Measurements from ENCODE around the gene PRKAR2A.
"Not testable (repeated sequence)": the region's sequence is repeated elsewhere in the genome, so short reads cannot be mapped to it uniquely, and the experiment has no call there.

Gene PRKAR2A

GRCh38 chr3:48776854-48777253, 70.8 kb downstream of the PRKAR2A start:
- no peak for DNase-seq

GRCh38 chr3:48770192-48770502, 77.5 kb downstream of the PRKAR2A start:
- no peak for DNase-seq

GRCh38 chr3:48765376-48765775, 82.3 kb downstream of the PRKAR2A start:
- DNase-seq: no peak

GRCh38 chr3:48762816-48763215, 84.9 kb downstream of the PRKAR2A start:
- no peak for DNase-seq

GRCh38 chr3:48759991-48760540, 87.6 kb downstream of the PRKAR2A start:
- not testable (repeated sequence) for DNase-seq

DNA sequence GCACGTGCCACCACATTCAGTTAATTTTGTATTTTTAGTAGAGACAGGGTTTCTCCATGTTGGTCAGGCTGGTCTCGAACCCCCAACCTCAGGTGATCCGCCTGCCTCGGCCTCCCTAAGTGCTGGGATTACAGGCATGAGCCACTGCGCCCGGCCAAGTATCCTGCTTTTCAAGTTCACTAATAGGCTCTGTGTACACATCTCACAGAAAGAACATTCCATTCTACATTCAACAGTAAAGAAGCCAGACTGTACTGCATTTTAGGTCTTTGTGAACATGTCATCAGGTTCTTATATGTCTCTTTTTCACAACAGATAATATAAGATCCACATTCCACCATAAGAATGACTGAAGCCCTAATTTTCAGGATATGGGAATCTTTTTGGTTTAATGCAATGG, 88.1 kb downstream of the PRKAR2A start:
- DNase-seq: not testable (repeated sequence)

DNA sequence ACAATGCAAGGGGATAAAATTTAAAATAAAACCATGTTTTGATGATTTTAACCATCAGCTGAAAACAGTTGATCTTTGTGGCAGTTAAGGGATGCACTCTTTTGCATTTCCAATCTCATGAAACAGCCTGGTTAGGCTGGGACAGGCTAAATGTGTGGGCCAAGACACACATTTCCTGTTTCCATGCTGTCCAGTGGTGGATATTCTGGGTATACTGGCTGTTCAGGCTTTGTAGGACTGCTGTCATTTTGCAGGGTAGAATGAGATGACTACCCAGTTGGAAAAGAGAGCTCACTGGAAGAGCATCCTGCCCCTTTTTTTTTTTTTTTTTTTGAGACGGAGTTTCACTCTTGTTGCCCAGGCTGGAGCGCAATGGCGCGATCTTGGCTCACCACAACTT, 88.6 kb downstream of the PRKAR2A start:
- DNase-seq: no peak

GRCh38 chr3:48756640-48757039, 91.0 kb downstream of the PRKAR2A start:
- DNase-seq: no peak

- DNase-seq: no peak
These were observed 96.8 kb downstream of the PRKAR2A start for GRCh38 chr3:48750856-48751255.

GRCh38 chr3:48748754-48749153, 98.9 kb downstream of the PRKAR2A start:
- DNase-seq: no peak

DNA sequence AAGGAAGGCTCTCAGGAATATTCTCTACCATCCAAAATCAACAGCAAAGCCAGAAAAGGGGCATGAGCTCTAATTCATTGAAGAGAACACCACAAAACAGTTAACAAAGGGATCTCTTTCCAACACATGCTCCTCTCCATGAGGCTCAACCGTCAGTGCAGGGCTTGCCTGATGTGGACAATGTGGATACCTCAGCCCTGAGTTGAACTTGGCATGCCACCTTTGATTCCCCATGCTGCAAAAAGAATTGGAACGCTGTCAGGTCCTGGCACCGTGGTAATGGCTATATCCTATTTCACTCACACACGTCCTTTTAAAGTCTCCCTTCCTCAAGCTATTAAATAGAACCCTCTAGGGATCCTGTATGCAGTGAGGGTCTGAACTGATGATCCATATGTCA, 100.0 kb downstream of the PRKAR2A start:
- DNase-seq: no peak

DNA sequence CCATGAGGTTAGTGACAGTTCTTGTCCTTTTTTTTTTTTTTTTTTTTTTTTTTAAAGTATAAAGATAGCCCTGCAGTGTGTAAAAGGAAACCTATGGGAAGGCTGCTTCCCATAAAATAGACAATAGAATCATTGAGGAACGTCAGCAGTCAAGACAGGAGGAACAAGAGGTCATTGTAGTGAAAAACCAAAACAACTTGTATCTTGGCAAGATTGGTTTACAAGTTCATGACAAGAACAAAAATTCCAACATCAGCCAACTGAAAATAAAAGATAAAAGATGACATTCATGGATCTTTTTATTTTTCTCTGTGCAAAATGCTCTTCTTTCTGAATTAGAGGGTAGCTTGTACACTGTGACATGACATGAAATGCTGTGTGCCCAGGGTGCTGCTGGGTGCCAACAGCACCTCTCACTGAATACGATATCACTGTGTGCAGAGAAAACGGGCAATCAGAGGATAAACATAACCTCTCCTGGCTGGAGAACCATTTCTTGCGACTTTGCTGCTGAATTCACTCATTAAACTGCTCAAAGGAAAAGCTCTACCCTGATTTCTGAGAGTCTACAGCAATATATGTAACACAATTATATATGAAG, 100.6 kb downstream of the PRKAR2A start:
- no peak for DNase-seq

DNA sequence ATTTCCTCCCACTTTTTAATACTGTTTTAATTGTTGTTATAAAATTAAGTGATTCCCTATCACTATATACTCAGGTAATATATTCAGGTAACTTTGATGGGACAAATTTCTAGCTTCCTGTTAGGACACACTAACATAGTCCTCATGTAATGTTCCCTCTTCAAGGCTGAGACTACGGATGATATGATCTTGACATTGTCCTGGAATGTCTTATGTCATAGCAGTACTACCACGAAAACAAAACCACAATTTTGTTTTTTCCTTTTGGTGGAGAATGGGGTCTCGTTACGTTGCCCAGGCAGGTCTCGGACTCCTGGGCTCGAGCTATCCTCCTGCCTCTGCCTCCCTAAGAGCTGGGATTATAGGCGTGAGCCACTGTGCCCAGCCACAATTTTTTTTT, 103.9 kb downstream of the PRKAR2A start:
- no peak for DNase-seq

GRCh38 chr3:48741226-48741625, 106.4 kb downstream of the PRKAR2A start:
- not testable (repeated sequence) for DNase-seq

DNA sequence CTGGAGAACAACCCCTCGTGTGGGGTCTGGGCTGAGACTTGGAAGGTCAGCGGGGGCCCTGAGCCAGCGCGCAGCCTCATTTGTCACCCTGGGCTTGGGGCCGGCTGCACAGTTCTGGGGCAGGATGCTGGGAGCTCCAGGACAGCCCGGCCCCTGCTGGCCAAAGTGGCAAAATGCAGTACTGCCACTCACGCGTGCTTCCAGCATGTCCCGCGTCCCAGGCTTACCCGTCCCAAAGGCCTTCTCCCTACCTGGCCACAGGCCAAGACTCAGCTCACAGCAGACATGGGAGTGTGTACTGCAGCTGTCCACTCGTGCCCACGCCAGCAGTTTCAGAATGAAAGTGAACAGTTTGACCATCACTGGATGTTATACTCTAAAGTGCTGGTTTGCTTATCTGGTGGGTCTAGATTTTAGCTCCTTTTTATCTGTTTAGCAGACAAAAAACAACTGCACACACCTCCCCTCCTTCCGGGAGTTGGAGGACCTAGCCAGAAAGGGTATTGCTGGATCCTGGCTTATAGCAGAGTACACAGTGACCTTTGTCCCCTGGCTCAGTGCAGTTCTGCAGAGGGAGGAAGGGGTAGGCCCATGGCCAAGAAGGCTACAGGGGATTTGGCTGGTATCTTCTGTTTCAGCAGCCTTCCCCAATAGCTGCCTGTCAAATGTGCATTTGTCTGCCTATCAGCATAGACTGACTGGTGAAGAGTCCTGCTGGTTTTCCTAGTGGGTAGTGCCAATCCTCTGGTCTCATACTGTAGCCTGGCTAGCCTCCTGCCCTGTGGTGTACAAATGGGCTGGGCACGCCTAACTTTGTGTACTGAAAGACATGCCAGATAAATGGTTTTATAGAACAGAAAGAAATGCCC, 107.5 kb downstream of the PRKAR2A start:
- peak; percentile 63 for DNase-seq

GRCh38 chr3:48739617-48739954, 108.1 kb downstream of the PRKAR2A start:
- no peak for DNase-seq

DNA sequence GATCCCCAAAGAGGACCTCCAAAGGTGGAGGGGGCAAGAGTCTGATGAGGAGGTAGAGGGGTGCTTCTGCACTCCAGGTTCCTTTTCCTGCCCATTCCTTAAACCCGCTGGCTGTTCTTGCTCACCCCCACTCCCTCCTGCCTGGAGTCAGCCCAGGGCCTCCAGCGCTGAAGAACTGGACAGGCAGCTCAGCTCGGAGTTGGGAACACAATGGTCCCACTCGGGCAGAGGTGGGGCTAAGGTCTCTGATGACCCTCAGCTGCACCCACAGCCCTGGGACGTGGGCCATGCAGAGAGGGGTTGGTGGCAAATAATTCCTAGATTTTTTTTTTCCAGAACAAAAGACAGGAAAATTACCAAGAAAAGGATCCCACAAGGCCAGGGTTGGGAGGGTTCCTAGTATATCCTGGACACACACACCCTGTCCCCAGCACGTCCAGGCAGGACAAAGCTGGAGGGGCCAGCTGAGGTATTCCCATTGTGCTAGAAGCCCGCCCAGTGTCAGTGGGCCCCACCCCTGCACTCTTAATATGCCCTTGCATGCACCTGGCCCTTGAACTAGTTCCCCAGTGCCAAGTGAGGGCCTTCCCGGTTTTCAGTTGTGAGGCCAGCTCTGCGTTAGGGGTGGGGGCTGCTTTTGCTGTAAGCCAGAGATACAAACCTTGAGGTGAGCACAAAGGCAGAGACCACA, 108.6 kb downstream of the PRKAR2A start:
- no peak for DNase-seq

DNA sequence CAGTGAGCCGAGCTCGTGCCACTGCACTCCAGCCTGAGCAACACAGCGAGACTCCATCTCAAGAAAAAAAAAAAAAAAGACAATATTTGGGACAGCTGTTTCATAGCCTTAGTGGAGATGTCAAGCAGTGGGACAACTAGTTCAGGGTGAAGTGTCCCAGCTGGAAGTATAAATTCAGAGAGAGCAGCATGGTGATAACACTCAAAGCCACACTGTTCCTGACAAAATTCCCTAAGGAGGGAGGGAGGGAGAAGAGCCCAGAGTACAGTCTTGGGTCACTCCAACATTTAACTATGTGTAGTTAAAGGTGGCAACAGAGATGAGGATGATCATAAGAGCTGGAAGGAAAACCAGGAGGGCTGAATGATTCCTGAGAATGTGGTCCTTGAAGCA, 109.5 kb downstream of the PRKAR2A start:
- no peak for DNase-seq

DNA sequence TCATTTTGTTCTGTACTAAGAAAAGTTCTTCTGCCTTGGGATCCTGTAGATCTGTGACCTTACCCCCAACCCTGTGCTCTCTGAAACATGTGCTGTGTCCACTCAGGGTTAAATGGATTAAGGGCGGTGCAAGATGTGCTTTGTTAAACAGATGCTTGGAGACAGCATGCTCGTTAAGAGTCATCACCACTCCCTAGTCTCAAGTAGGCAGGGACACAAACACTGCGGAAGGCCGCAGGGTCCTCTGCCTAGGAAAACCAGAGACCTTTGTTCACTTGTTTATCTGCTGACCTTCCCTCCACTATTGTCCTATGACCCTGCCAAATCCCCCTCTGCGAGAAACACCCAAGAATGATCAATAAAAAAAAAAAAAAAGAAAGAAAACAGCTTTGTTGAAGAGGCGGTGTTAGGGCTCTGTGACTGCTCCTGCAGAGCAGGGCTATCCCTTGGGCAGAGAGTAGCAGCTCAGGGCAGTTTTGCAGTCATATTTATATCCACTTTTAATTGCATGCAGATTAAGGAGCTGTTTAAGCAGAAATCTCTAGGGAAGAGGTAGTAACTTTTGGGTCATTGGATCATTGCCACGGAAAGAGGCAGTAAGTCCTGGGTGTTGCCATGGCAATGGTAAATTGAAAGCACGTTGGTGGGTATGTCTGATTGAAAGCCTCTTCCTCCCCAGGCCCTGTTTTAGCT, 112.5 kb downstream of the PRKAR2A start:
- DNase-seq: peak; percentile 45

- not testable (repeated sequence) for DNase-seq
These were observed 113.1 kb downstream of the PRKAR2A start for GRCh38 chr3:48734541-48734940.

GRCh38 chr3:48733752-48734518, 113.7 kb downstream of the PRKAR2A start:
- not testable (repeated sequence) for DNase-seq

DNA sequence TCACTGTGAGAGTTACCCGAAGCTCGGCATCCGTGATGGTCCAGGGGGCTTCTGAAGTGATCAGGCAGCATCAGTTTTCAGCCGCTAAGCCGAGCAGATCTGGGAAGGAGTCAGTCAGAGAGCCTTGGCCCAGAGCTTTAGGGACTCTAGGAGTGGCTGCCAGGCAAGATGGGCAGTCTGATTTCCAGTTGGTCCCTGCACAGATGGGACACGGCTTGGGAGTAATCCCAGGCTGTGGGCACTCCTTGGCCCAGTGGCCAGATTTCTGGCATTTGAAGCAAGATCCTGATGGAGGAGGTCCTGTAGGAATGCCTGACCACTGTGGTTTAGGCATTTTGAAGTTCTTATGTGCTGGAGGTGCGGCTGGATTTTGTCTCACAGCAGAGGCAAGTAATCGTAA, 120.2 kb downstream of the PRKAR2A start:
- DNase-seq: no peak
